CD4-positive, CD25-positive, alpha-beta regulatory T cell (primary cell): ENCODE data around the gene RNASE8. TPM values are rescaled to one million over a fixed set of nuclear protein-coding genes. Genes with fewer than 3 reads are reported as not detected.

Experiments used
- ATAC-seq, 2 donors: fragments of 150-1000 bp; cut with Tn5 transposase; one replicate each; pipeline ENCODE4 v1.10.0; 2021; ENCODE audit warnings: low read depth in 2 of 2, moderate number of reproducible peaks in 2 of 2, moderate library complexity in 1 of 2
- DNase-seq, 3 donors: peaks; one replicate each; pipeline versions ENCODE4 v3.0.0 to v3.0.0-alpha.2; 2012 to 2022; ENCODE audit warnings: mixed read lengths in 1 of 3
- H3K27ac ChIP-seq: one replicate; pipeline ENCODE4 v1.7.0; 2013; ENCODE audit warnings: mild to moderate bottlenecking, low read length; ENCODE audit not compliant: insufficient read depth, poor library complexity, severe bottlenecking
- H3K27me3 ChIP-seq: one replicate; pipeline ENCODE4 v1.7.0; 2013; ENCODE audit warnings: low read length; ENCODE audit not compliant: control insufficient read depth, insufficient read depth
- H3K36me3 ChIP-seq: one replicate; pipeline ENCODE4 v1.7.0; 2013; ENCODE audit warnings: mild to moderate bottlenecking, low read length, moderate library complexity; ENCODE audit not compliant: control insufficient read depth, insufficient read depth
- H3K4me1 ChIP-seq: 2 replicates; pipeline ENCODE4 v1.7.0; 2013; ENCODE audit warnings: mild to moderate bottlenecking, low read length; ENCODE audit not compliant: insufficient read depth, control insufficient read depth, poor library complexity, severe bottlenecking
- H3K4me3 ChIP-seq: one replicate; pipeline ENCODE4 v1.7.0; 2013; ENCODE audit warnings: low read depth, mild to moderate bottlenecking, low read length, moderate library complexity
- H3K9me3 ChIP-seq, 2 experiments: 1 replicate in 1 of 2; 2 replicates in 1 of 2; pipeline ENCODE4 v1.7.0; 2013; ENCODE audit warnings: low read length in 2 of 2, mild to moderate bottlenecking in 1 of 2, moderate library complexity in 1 of 2; ENCODE audit not compliant: control insufficient read depth in 2 of 2
- H3K27ac Mint-ChIP-seq, 3 donors: one replicate each; pipeline ENCODE4 v1.8.0; 2020 to 2022; ENCODE audit warnings: mild to moderate bottlenecking in 3 of 3, mixed read lengths in 3 of 3, moderate library complexity in 2 of 3
- H3K27me3 Mint-ChIP-seq: one replicate; pipeline ENCODE4 v1.8.0; 2022; ENCODE audit warnings: mild to moderate bottlenecking, mixed read lengths
- H3K36me3 Mint-ChIP-seq: one replicate; pipeline ENCODE4 v1.8.0; 2020; ENCODE audit warnings: mixed read lengths
- H3K4me1 Mint-ChIP-seq, 4 donors: one replicate each; pipeline ENCODE4 v1.8.0; 2020 to 2022; ENCODE audit warnings: mixed read lengths in 4 of 4, mild to moderate bottlenecking in 1 of 4
- H3K4me3 Mint-ChIP-seq, 4 donors: one replicate each; pipeline ENCODE4 v1.8.0; 2020 to 2022; ENCODE audit warnings: mild to moderate bottlenecking in 4 of 4, mixed read lengths in 4 of 4, moderate library complexity in 3 of 4
- H3K9me3 Mint-ChIP-seq, 7 donors: one replicate each; pipeline ENCODE4 v1.8.0; 2020 to 2022; ENCODE audit warnings: mixed read lengths in 7 of 7, mild to moderate bottlenecking in 3 of 7, moderate library complexity in 2 of 7
- polyA plus RNA-seq, 4 donors: library from polyadenylated mRNA; unstranded; fragments of 300-500 nt; fragmentation: Illumina TruSeq; gene quantifications; one replicate each; pipeline ENCODE4 v1.2.3, GENCODE V29; 2021
- total RNA-seq: library from RNA; stranded (reverse); gene quantifications from one replicate; pipeline ENCODE4 v1.2.3, GENCODE V29; 2022

RNASE8 gene
- total and polyA plus RNA-seq, 5 donors from 2014 or later: not detected

- Mint-ChIP-seq H3K4me1 (peaks cover 20 to 35% (median 24%) of the 10 kb centered on the region in 4 donors), H3K9me3 (peaks cover 0 to 3% (median 0%) of the 10 kb centered on the region in 7 donors), H3K36me3 (no peaks in the 10 kb centered on the region), H3K27ac (peak overlapping the region; percentile 68 to 94 (median 91)), H3K27me3 (peaks cover 24% of the 10 kb centered on the region), H3K4me3 (peak overlapping the region; percentile 82 to 94 (median 88))
- DNase-seq (peak; percentile 87 to 97 (median 95)), ATAC-seq (peak; percentile 89)
- Histone ChIP-seq H3K27ac (peak overlapping the region; percentile 97), H3K27me3 (peaks cover 1% of the 10 kb centered on the region), H3K36me3 (no peaks in the 10 kb centered on the region), H3K4me3 (peak overlapping the region; percentile 92), H3K9me3 (no peaks in the 10 kb centered on the region), H3K4me1 (peaks cover 21% of the 10 kb centered on the region)
These were observed 46.3 kb downstream of the RNASE8 start for GRCh38 chr14:21103710-21104447.

GRCh38 chr14:21104448-21105060 lies 46.9 kb downstream of the RNASE8 start:
- Histone ChIP-seq H3K4me3 (peak overlapping the region; percentile 92), H3K36me3 (no peaks in the 10 kb centered on the region), H3K27ac (peak overlapping the region; percentile 97), H3K27me3 (peaks cover 1% of the 10 kb centered on the region), H3K4me1 (peaks cover 19% of the 10 kb centered on the region), H3K9me3 (no peaks in the 10 kb centered on the region)
- DNase-seq (peak; percentile 40 to 77 (median 63)), ATAC-seq (peak; percentile 42 to 43)
- H3K36me3 Mint-ChIP-seq: no peaks in the 10 kb centered on the region
- peak overlapping the region; percentile 82 to 94 (median 88) for H3K4me3 Mint-ChIP-seq
- H3K9me3 Mint-ChIP-seq: peaks cover 0 to 2% (median 0%) of the 10 kb centered on the region in 7 donors
- H3K4me1 Mint-ChIP-seq: peaks cover 13 to 29% (median 18%) of the 10 kb centered on the region in 4 donors
- peaks cover 18% of the 10 kb centered on the region for H3K27me3 Mint-ChIP-seq
- peak overlapping the region; percentile 68 to 94 (median 91) for H3K27ac Mint-ChIP-seq

GRCh38 chr14:21105095-21105494 lies 47.5 kb downstream of the RNASE8 start:
- DNase-seq (no peak), ATAC-seq (no peak)
- H3K27ac ChIP-seq: peak overlapping the region; percentile 97
- H3K36me3 ChIP-seq: no peaks in the 10 kb centered on the region
- Mint-ChIP-seq H3K36me3 (no peaks in the 10 kb centered on the region), H3K9me3 (peaks cover 0 to 2% (median 0%) of the 10 kb centered on the region in 7 donors), H3K4me3 (peak overlapping the region in 3 of 4 donors; percentile 71 to 83 (median 82)), H3K27me3 (peaks cover 13% of the 10 kb centered on the region), H3K4me1 (peaks cover 13 to 33% (median 17%) of the 10 kb centered on the region in 4 donors), H3K27ac (peak overlapping the region in 2 of 3 donors; percentile 68 to 91)
- peaks cover 1% of the 10 kb centered on the region for H3K27me3 ChIP-seq
- H3K9me3 ChIP-seq: no peaks in the 10 kb centered on the region
- peaks cover 19% of the 10 kb centered on the region for H3K4me1 ChIP-seq
- no peak overlapping the region for H3K4me3 ChIP-seq

GRCh38 chr14:21106176-21106497 lies 48.5 kb downstream of the RNASE8 start:
- DNase-seq (no peak), ATAC-seq (no peak)
- peaks cover 19% of the 10 kb centered on the region for H3K4me1 ChIP-seq
- Mint-ChIP-seq H3K27ac (no peak overlapping the region), H3K27me3 (peaks cover 13% of the 10 kb centered on the region), H3K36me3 (no peaks in the 10 kb centered on the region), H3K4me3 (no peak overlapping the region), H3K9me3 (no peaks in the 10 kb centered on the region), H3K4me1 (peaks cover 13 to 34% (median 17%) of the 10 kb centered on the region in 4 donors)
- H3K4me3 ChIP-seq: no peak overlapping the region
- H3K27ac ChIP-seq: no peak overlapping the region
- peaks cover 1% of the 10 kb centered on the region for H3K27me3 ChIP-seq
- no peaks in the 10 kb centered on the region for H3K36me3 ChIP-seq
- no peaks in the 10 kb centered on the region for H3K9me3 ChIP-seq

GRCh38 chr14:21106498-21107282 lies 49.1 kb downstream of the RNASE8 start:
- no peaks in the 10 kb centered on the region for H3K9me3 ChIP-seq
- ATAC-seq: no peak
- Mint-ChIP-seq H3K27ac (peak overlapping the region in 2 of 3 donors; percentile 49), H3K4me3 (peak overlapping the region in 3 of 4 donors; percentile 27 to 88 (median 39)), H3K4me1 (peaks cover 13 to 34% (median 17%) of the 10 kb centered on the region in 4 donors), H3K36me3 (no peaks in the 10 kb centered on the region), H3K9me3 (no peaks in the 10 kb centered on the region), H3K27me3 (peaks cover 13% of the 10 kb centered on the region)
- peaks cover 19% of the 10 kb centered on the region for H3K4me1 ChIP-seq
- H3K36me3 ChIP-seq: no peaks in the 10 kb centered on the region
- no peak overlapping the region for H3K27ac ChIP-seq
- peak overlapping the region; percentile 47 for H3K4me3 ChIP-seq
- DNase-seq: peak; percentile 63 to 83 (median 74)
- H3K27me3 ChIP-seq: no peaks in the 10 kb centered on the region

GRCh38 chr14:21107283-21107800 lies 49.7 kb downstream of the RNASE8 start:
- Histone ChIP-seq H3K27ac (no peak overlapping the region), H3K27me3 (no peaks in the 10 kb centered on the region), H3K4me1 (peaks cover 19% of the 10 kb centered on the region), H3K4me3 (no peak overlapping the region), H3K36me3 (no peaks in the 10 kb centered on the region), H3K9me3 (no peaks in the 10 kb centered on the region)
- no peak for DNase-seq
- ATAC-seq: no peak
- H3K36me3 Mint-ChIP-seq: no peaks in the 10 kb centered on the region
- H3K9me3 Mint-ChIP-seq: no peaks in the 10 kb centered on the region
- H3K4me3 Mint-ChIP-seq: peak overlapping the region in 1 of 4 donors; percentile 88
- no peak overlapping the region for H3K27ac Mint-ChIP-seq
- peaks cover 13 to 34% (median 17%) of the 10 kb centered on the region in 4 donors for H3K4me1 Mint-ChIP-seq
- peaks cover 13% of the 10 kb centered on the region for H3K27me3 Mint-ChIP-seq
